ENCODE measurements around the gene SRSF1.

The SRSF1 gene

DNA sequence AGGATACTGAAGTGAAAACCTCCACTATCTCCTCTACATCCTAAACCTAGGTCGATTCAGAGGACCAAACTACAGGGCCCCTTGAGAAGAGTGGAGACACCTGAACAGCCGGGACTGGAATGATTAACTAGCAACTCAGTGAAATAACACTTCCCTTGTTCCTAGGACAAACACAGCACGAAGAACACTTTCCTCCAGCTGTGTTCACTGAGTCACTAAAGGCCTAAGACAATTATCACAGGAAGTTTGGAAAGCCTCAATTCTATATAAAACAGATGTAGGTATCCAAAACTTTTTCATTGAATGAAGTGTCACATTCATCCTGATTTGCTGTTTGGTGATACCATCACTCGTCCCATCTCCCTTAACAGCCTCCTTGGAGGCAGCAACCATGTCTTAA, 36.3 kb downstream of the SRSF1 start:
- H3K4me3 Mint-ChIP-seq, result no peak overlapping the region
- H3K4me1 Mint-ChIP-seq, result peaks cover 30% of the 10 kb centered on the region
- H3K27ac Mint-ChIP-seq, result peak overlapping the region; percentile 53
- H3K27me3 Mint-ChIP-seq (ENCODE audit: low read depth, poor library complexity), result peaks cover 4% of the 10 kb centered on the region
- TF ChIP-seq, protein P1, sequence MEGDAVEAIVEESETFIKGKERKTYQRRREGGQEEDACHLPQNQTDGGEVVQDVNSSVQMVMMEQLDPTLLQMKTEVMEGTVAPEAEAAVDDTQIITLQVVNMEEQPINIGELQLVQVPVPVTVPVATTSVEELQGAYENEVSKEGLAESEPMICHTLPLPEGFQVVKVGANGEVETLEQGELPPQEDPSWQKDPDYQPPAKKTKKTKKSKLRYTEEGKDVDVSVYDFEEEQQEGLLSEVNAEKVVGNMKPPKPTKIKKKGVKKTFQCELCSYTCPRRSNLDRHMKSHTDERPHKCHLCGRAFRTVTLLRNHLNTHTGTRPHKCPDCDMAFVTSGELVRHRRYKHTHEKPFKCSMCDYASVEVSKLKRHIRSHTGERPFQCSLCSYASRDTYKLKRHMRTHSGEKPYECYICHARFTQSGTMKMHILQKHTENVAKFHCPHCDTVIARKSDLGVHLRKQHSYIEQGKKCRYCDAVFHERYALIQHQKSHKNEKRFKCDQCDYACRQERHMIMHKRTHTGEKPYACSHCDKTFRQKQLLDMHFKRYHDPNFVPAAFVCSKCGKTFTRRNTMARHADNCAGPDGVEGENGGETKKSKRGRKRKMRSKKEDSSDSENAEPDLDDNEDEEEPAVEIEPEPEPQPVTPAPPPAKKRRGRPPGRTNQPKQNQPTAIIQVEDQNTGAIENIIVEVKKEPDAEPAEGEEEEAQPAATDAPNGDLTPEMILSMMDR (IDR thresholded peaks at IDR 0.05), result no peak
- H3K36me3 Mint-ChIP-seq (ENCODE audit: low read depth), result peaks cover 27% of the 10 kb centered on the region
- DNase-seq, result no peak
- H3K9me3 Mint-ChIP-seq, result no peaks in the 10 kb centered on the region

DNA sequence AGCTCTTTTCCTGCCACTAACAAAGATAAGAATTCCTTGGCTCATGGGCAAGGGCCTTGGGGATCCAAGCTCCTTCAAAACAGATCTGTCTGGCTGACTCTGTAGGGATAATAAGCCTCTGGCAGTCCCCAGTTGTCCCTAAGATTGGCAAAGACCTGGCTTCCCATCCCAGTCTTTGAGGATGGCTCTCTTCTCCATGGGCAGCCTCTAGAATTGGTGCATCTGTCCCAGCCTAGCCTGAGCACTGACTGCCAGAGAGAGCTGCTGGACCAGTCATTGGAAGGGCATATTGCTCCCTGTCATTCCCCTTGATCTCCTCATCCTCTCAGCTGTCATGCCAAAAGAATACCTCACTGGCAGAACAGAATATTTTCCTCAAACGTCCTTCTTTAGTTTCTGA, 38.6 kb downstream of the SRSF1 start:
- H3K27ac Mint-ChIP-seq, result no peak overlapping the region
- no peak for DNase-seq
- H3K36me3 Mint-ChIP-seq (ENCODE audit: low read depth), result peaks cover 10% of the 10 kb centered on the region
- no peak overlapping the region for H3K4me3 Mint-ChIP-seq
- TF ChIP-seq, protein P1 (IDR thresholded peaks at IDR 0.05), result no peak
- H3K27me3 Mint-ChIP-seq (ENCODE audit: low read depth, poor library complexity), result peaks cover 4% of the 10 kb centered on the region
- peaks cover 30% of the 10 kb centered on the region for H3K4me1 Mint-ChIP-seq
- H3K9me3 Mint-ChIP-seq, result no peaks in the 10 kb centered on the region

DNA sequence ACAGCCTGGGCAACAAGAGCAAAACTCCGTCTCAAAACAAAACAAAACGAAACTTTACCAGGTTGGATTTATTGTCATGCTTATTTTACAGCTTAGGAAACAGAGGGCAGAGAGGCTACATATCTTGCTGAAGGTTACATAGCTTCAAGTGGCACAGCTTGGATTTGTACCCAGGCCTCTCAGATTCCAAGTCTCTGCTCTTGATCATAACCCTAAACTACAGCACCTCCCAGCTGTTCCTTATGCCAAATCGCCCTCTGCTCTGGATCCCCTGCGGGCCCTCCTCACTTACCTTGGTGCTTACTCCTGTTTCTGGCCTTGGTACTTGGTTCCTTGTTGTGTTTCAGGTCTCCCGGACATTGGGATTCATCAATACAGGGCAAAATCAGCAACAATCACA, 40.2 kb downstream of the SRSF1 start:
- TF ChIP-seq, protein P1 (IDR thresholded peaks at IDR 0.05), result no peak
- Mint-ChIP-seq H3K27ac (no peak overlapping the region), H3K4me1 (peaks cover 31% of the 10 kb centered on the region), H3K27me3 (ENCODE audit: low read depth, poor library complexity) (no peaks in the 10 kb centered on the region), H3K36me3 (ENCODE audit: low read depth) (peaks cover 5% of the 10 kb centered on the region), H3K9me3 (no peaks in the 10 kb centered on the region), H3K4me3 (no peak overlapping the region)
- DNase-seq, result no peak

DNA sequence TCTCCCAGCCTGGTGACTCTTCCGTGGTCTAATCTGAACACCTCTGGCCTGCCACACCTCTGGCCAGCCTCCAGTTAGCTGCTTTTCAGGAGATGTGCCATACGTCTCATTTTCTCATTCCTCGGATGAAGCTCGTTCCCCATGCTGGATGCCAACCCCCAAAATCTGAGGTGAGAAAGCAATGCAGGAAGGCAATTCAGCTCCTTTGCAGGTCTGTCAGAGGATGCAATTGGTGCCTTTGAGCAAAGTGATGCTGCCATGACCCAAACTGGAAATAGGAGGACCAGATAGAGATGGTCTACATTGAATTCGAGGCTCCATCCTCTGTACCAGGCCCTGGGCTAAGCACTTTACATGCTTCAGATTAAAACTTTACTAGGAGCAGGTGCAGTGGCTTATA, 40.8 kb downstream of the SRSF1 start:
- H3K27ac Mint-ChIP-seq, result no peak overlapping the region
- H3K4me1 Mint-ChIP-seq, result peaks cover 25% of the 10 kb centered on the region
- TF ChIP-seq, protein P1 (IDR thresholded peaks at IDR 0.05), result no peak
- no peaks in the 10 kb centered on the region for H3K9me3 Mint-ChIP-seq
- H3K4me3 Mint-ChIP-seq, result no peak overlapping the region
- H3K36me3 Mint-ChIP-seq (ENCODE audit: low read depth), result peaks cover 5% of the 10 kb centered on the region
- no peak for DNase-seq
- no peaks in the 10 kb centered on the region for H3K27me3 Mint-ChIP-seq (ENCODE audit: low read depth, poor library complexity)

DNA sequence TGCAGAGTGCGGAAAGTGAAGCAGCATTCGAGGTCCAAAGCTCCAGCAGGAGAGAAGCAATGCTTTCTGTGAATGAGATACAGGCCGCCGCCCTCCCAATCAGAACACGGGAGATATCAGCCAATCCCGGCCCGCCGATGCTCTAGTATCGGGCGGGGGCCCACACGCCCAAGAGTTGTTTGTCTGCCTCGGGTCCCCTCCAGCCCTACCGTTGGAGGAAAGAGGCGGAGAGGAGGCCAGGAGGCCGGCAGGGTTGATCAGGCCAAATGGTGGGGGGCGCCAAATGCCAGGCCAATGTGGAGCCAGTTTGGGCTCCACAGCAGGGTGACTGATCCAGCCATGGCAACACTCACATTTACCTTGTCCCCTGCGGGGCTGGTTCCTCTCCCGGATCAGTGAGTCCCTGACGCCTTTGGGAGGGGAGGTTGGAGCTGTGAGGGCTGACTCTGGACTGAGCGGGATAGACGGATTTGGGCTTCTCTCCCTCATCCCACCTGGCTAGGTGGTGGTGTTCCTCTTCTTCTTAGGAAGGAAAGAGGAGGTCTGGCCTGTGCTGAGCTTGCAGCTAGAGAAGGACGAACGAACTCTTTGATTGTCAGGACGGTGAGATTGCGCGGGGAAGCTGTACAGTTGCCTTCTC, 41.4 kb downstream of the SRSF1 start:
- TF ChIP-seq, protein P1 (IDR thresholded peaks at IDR 0.05), result no peak
- no peak overlapping the region for H3K27ac Mint-ChIP-seq
- no peaks in the 10 kb centered on the region for H3K9me3 Mint-ChIP-seq

DNA sequence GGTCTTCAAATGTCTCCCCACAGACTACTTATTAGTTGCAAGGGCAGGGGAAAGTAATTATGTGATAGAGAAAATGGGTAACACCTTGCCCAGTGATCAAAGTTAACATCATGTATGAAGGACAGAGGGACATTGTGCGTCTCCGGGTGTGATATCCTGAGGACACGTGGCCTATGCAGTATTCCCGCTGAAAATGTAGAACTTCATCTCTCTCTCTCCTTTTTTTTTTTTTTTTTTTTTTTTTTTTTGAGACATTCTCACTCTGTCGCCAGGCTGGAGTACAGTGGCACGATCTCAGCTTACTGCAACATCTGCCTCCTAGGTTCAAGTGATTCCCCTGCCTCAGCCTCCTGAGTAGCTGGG, 43.9 kb downstream of the SRSF1 start:
- TF ChIP-seq, protein P1 (IDR thresholded peaks at IDR 0.05), result no peak
- Mint-ChIP-seq H3K4me1 (peaks cover 14% of the 10 kb centered on the region), H3K4me3 (no peak overlapping the region), H3K36me3 (ENCODE audit: low read depth) (no peaks in the 10 kb centered on the region), H3K27ac (no peak overlapping the region), H3K9me3 (no peaks in the 10 kb centered on the region), H3K27me3 (ENCODE audit: low read depth, poor library complexity) (peaks cover 4% of the 10 kb centered on the region)
- DNase-seq, result no peak

More for the DNA sequence above, 41.4 kb downstream of the SRSF1 start:
- DNase-seq, result no peak
- H3K27me3 Mint-ChIP-seq (ENCODE audit: low read depth, poor library complexity), result no peaks in the 10 kb centered on the region
- H3K4me1 Mint-ChIP-seq, result peaks cover 19% of the 10 kb centered on the region
- H3K4me3 Mint-ChIP-seq, result no peak overlapping the region
- H3K36me3 Mint-ChIP-seq (ENCODE audit: low read depth), result peaks cover 5% of the 10 kb centered on the region
